GM23338 (cell line): ENCODE data around the gene MYO9B.

Experiments
- CTCF ChIP-seq, 2 experiments: fragments of 200-600 bp in 1 of 2; sonication (generic) in 1 of 2; conservative IDR thresholded peaks; 2 replicates each; pipeline versions ENCODE4 v1.5.1 to v1.6.1; 2016 to 2017; ENCODE audit warnings: antibody characterized with exemption in 2 of 2, low read depth in 2 of 2, mild to moderate bottlenecking in 2 of 2, moderate library complexity in 1 of 2
- EZH2 ChIP-seq: fragments of 200-600 bp; sonication (generic); IDR thresholded peaks from one replicate; pipeline ENCODE4 v1.8.0; 2017; ENCODE audit warnings: antibody characterized with exemption, mild to moderate bottlenecking, low read depth; ENCODE audit not compliant: unreplicated experiment
- POLR2AphosphoS5 ChIP-seq: IDR thresholded peaks from 2 replicates; pipeline ENCODE4 v1.6.1; 2016; ENCODE audit warnings: antibody characterized with exemption, low read depth
- REST ChIP-seq: IDR thresholded peaks from one replicate; pipeline ENCODE4 v1.6.1; 2018; ENCODE audit warnings: antibody characterized with exemption; ENCODE audit not compliant: unreplicated experiment
- ZNF114 ChIP-seq: fragments of 250-450 bp; sonication (Bioruptor Pico); IDR thresholded peaks from 2 replicates; pipeline ENCODE4 v1.5.0; 2020; ENCODE audit warnings: mild to moderate bottlenecking, moderate library complexity

DNA sequence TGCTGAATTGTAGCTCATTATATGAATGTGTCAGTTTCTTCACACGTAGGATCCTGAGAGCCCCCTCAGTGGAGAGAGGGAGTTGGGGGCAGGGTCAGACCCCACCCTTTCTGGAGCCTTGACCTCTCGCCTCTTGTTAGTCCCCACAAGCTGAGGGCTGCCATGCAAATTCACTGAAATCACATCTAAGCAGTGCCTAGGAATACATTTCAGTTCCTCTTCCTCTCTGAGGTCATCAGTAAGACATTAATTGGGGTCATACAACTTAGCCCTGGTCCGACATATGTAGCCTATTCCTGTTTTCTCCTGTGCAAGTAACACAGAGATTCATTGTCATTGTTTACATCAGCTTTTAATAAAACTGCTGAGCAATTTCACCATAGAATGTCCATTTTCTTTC is 30.0 kb downstream of the MYO9B start:
- TF ChIP-seq CTCF (conservative IDR thresholded peaks at IDR 0.05; ENCODE audit: low read depth in 2 of 2) (no peak), EZH2 (no peak), POLR2AphosphoS5 (no peak), REST (no peak), ZNF114 (CRISPR knock-in tag) (no peak)
